ENCODE measurements around the gene BAIAP3.

The BAIAP3 gene

DNA sequence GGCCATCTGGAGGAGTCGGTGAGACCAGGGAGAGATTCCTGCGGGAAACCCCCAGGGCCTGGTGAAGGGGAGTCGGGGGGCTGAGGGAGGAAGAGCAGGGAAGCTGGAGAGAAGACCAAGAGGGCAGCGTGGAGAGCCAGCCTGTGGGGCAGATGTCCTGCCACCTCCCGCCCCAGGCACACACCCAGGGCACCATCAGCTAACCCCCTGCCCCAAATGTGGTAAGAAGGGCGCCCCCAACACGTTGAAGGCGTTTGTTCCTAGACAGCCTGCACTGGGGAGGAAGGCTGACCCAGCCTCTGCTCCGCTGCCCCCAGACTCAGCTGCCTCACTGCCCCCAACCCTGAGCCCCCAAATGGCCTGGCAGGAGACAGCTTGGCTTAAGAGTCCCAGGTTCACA lies 1.3 kb downstream of the BAIAP3 start:
- no peak for DNase-seq (ENCODE audit: low read depth)

DNA sequence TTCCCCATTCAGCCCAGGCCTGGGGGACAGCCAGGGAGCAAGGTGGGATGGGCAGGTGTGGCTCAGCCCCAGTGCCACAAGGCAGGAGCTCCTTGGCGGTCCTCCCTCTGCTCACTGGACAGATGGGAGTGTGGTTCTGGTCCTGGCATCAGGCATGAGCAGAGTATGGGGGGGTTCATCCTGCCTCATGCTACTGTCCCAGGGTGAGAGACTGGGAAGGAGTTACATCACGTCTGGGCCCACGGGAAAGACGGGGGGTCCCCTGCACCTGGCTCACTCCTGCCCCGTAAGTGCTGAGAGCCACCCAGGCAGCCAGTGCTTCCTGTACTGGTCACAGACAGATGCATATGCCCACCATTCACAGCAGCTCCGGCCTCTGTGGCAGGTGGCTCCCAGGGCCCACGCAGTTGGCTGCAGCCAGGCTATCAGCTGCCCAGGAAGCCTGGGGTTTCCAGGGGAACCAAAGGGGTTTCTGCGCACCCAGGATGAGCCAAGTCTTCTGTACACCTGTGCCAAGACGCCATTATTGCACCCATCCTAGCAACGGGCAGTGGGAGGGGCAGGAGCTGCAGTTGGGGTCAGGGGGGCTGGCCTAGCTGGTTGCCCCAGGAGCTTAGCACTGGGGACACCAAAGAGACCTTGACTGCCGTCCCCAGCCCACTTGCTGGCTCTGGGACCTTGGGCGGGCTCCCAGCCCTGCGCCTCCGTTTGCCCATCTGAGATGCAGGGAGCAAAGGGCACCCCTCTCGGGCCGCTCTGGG lies 1.9 kb downstream of the BAIAP3 start:
- no peak for DNase-seq (ENCODE audit: low read depth)

DNA sequence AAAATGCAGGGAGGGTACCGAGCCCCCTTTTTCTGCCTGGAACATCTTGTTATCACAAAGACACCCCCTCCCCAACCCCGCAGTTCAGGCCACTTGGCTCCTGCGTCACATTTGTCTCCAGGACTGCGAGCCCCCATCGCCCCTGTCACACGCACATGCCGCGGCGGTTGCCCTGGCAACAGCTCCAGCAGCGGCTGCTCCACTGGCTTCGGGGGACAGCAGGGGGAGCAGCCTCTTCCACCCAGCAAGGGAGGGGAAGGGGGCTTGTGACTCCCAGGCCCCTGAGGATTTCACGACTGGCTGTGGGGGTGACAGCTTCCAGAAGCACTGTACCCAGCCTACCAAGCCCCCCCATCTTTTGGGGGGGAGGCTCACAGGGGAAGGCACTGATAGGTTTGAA lies 2.6 kb downstream of the BAIAP3 start:
- DNase-seq (ENCODE audit: low read depth) = peak; percentile 13

DNA sequence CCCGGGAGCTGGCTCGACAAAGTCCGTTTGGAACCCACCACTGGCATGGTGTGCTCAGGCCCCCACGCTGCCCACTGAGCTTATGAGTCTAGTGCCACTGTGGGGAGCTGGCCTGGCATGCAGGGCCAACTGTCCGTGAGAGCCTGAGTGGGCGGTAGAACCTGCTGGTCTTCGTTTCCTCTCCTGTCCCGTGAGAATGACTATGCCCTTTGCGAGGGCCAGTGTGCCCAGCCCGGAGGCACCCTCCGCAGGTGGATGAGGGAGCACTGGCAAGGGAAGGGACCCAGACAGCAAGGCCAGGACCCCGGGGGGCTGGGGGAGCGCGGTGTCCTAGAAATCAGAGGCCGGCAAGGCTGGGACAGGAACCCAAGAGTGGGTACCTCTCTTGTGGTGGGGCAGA lies 3.2 kb downstream of the BAIAP3 start:
- no peak for DNase-seq (ENCODE audit: low read depth)

DNA sequence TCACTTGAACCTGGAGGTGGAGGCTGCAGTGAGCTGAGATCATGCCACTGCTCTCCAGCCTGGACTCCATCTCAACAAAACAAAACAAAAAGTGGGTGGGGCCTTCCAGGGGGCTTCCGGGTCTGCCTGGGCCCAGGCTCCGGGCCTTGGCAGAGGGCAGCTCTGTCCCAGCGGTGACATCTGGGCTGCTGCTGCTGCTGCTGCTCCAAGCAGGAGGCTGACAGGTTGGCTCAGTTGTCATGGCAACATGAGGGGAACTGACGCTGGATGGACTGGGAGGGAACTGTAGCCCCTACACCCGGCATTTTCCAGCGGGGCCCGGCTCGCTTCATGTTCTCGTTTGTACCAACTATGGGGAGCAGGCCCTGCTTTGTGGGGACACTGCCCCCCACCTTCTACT lies 4.0 kb downstream of the BAIAP3 start:
- DNase-seq (ENCODE audit: low read depth) = no peak

DNA sequence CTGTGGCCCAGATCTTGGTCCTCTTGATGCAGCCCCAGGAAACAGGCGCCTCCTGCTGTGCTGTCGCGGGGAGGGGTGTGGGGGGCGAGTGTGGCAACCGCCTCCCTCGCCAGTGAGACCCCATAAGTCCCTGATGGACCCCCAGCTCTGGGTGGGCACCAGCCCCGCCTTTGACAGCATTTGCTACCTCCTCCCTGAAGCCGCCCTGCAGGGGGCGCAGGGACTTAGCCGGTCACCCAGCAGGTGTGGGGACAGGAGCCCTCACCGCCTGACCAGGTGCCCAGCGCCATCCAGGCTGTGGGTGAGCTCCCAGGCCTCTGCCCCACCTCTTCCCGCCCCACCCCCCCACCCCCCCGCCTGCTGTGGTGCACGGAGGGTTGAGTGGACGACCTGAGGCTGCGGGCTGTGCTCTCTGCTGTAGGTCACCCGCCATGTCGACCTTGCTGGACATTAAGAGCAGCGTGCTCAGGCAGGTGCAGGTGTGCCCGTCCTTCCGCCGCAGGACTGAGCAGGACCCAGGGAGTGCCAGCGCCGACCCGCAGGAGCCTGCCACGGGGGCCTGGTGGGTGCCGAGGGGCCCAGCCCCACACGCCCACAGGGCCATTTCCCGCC lies 4.8 kb downstream of the BAIAP3 start:
- DNase-seq (ENCODE audit: low read depth) = peak; percentile 38

DNA sequence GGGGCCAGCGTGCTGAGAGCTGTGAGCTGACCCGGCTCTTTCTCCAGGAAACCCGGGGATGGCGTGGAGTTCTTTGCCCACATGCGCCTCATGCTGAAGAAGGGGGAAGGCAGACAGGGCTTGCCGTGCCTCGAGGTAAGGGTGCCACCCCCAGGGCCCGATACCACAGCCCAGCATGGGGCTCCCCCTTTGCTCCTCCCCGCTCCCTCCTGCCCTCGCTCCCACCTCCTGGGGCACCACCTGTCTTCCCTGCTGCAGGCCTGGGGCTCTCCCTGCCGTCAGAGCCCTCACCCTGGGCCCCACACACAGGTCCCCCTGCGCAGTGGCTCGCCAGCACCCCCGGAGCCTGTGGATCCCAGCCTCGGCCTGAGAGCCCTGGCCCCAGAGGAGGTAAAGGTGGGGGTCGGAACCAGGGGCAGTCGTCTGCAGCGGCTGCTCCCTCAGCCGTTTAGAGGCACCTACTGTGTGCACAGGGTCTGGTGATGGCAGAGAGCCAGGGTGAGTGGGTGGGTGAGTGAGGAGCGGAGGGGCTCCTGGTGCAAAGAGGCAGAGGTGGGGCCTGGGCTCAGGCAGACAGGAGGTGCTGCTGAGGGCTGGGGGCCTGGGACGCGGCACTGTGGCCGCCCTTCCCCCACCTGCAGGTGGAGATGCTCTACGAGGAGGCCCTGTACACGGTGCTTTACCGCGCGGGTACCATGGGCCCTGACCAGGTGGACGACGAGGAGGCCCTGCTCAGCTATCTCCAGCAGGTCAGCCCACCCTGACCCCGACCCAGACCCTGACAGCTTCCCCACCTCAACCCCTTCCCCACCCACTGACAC lies 5.6 kb downstream of the BAIAP3 start:
- DNase-seq (ENCODE audit: low read depth) = no peak

DNA sequence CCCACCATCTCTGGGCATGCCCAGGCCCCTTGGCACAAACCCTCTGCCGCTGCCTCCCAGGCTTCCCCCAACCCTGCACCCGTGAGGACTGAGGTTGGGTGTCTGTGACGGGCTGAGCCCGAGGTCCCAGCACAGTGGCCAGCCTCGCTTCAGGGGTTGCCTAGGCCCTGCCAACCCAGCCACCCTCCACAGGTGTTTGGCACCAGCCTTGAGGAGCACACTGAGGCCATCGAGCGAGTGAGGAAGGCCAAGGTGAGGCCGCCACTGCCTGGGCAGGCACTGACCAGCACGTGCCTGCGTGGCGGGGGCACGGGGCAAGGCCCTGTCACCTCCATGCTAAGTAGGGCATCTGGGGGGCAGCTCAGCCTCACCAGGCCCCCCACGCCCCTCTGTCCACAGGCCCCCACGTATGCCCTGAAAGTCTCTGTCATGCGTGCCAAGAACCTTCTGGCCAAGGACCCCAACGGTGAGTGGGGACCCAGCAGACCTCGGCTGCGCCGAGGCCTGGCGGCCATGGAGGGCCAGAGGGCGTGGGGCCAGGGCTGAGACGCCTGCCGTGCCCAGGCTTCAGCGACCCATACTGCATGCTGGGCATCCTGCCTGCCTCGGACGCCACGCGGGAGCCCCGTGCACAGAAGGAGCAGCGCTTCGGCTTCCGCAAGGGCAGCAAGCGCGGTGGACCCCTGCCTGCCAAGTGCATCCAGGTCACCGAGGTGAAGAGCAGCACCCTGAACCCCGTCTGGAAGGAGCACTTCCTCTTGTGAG lies 7.5 kb downstream of the BAIAP3 start:
- DNase-seq (ENCODE audit: low read depth) = no peak

DNA sequence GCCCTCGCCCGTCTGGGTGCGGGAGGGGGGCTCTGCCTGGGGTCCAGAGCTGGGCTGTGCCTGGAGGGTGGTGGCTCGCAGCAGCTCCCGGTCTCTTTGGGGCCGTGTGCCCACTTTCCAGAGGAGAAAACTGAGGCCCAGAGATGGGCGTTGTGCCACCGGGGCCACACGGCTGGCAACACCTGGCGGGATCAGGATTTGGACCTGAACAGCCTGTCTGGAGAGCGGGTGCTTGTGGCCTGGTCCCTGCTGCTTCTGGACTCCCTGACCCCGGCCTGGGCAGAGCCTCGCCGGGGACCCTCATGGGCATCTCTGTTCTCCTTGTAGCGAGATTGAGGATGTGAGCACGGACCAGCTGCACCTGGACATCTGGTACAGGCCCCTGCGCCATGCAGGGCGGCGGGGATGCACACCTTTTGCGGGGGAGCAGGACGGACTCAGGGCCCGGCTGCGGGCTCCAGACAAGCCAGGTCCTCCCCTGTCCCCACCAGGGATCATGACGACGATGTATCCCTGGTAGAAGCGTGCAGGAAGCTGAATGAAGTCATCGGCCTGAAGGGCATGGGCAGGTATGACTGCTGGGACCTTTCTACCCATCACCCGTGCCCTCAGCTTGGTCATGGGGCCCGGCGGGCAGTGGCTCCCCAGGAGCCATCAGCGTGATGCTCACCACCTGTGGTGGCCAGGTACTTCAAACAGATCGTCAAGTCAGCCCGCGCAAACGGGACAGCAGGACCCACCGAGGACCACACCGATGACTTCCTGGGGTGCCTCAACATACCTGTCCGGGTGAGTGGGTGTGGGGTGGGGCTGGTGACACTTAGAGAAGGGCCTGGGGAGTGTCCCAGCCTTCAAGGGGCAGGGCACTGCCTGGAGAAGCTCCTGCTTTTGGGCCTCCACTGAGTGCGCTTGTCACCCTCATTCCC lies 8.3 kb downstream of the BAIAP3 start:
- DNase-seq (ENCODE audit: low read depth) = no peak

DNA sequence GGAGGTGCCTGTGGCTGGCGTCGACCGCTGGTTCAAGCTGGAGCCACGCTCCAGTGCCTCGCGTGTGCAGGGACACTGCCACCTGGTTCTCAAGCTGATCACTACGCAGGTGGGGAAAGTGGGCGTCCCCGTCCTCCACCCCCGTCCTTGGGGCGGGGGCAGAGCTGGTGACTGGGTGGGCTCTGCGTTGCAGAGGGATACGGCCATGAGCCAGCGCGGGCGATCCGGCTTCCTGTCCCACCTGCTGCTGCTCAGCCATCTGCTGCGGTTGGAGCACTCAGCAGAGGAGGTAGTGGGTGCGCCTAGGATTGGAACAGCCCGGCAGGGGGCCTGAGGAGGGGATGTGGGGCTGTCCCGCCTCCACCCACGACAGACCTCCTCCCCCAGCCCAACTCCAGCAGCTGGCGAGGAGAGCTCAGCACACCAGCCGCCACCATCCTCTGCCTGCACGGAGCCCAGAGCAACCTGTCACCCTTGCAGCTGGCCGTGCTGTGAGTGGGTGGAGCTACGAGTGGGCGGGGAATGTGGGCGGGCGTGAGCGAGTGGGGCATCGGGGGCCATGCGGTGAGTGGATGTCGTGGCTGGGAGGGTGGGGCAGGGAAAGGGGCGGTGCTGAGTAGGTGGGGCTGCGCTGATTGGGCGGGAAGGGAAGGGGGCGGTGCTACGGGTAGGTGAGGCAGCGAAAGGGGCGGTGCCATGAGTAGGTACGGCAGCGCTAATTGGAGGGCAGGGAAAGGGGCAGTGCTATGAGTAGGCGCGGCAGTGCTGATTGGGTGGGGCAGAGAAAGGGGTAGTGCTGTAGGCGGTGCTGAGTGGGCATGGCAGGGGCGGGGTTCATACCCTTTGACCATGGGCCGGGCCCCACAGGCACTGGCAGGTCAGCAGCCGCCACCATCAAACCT lies 9.3 kb downstream of the BAIAP3 start:
- DNase-seq (ENCODE audit: low read depth) = peak; percentile 91

DNA sequence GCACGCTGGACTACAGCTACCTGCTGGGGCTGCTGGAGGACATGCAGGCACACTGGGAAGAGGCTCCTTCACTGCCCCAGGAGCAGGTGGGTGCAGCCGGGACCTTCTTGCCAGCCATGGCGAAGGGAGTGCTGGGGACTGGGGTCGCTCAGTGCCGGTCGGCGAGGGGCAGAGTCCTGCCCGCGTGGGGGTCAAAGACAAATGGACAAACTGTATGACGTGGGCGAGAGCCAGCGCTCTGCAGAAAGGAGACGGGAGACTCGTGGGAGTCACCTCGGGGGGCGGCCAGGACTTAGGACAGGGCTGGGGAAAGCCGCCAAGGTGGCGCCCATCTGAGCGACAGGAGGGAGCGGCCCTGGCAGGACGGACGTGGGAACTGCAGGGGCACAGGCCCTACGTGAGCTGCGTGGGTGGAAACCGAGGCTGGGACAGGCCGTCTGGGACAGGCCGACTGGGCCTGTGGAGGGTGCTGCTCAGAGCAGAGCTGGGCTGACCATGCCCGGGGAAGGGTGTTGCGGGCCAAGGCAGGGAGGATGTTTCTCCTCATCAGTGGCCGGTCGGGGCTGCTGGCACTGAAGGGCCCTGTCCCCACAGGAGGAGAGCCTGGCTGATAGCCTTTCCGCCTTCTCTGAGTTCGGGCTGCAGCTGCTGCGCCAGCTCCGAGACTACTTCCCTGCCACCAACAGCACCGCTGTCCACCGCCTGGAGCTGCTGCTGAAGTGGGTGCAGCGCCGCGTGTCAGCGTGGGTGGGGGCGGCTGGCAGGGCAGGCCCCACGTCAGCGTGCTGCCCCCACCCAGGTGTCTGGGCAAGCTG lies 10.2 kb downstream of the BAIAP3 start:
- no peak for DNase-seq (ENCODE audit: low read depth)

DNA sequence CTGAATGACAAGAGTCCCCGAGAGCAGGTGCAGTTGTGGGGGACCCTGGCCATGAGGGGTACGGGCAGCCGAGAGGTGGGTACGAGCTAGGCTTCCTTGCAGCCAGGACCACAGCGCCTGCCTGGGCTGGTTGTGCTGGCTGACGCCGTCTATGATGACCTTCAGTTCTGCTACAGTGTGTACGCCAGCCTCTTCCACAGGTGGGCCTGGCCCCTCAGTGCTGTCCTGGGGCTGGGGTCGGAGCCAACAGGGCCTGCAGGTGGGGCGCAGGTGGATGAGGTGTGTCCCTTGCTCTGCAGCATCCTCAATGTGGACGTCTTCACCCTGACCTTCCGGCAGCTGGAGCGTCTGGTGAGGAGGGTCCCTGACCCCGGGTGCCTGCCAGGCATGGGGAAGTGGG lies 11.1 kb downstream of the BAIAP3 start:
- no peak for DNase-seq (ENCODE audit: low read depth)

DNA sequence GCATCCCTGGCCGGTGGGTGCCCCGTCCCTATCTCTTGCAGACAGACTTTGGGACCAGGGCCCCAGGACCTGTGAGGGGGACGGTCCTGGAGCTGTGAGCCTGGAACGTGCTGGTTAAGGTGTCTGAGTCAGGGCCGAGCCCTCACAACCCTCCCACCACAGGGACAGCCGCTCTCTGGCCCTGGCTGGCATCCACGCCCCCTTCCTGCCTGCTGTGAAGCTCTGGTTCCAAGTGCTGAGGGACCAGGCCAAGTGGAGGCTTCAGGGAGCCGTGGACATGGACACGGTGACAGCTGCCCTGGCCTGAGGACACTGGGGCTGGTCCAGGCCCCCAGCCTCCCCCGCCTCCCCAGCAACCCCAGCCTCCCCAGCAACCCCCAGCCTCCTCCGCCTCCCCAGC lies 11.6 kb downstream of the BAIAP3 start:
- DNase-seq (ENCODE audit: low read depth) = no peak

DNA sequence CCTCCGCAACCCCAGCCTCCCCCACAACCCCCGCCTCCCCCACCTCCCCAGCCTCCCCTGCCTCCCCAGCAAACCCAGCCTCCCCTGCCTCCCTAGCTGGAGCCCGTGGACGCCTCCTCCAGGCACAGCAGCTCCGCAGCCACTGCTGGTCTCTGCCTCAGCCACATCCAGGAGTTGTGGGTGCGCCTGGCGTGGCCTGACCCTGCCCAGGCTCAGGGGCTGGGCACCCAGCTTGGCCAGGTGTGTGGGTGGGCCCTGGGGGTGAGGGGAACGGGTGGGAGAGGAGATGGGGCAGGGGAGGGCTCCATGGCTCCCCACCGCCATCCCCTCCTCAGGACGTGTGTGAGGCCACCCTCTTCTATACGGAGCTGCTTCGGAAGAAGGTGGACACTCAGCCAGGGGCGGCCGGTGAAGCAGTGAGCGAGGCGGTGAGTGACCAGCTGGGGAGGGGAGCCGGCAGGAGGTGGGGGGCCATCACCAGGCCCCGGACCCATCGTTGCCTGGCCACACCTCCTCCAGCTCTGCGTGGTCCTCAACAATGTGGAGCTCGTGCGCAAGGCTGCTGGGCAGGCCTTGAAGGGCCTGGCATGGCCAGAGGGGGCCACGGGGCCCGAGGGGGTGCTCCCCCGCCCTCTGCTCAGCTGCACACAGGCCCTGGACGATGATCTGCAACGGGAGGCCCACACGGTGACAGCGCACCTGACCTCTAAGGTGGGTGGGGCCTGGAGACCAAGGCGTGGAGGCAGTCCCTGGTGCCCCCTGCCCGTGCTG lies 12.4 kb downstream of the BAIAP3 start:
- DNase-seq (ENCODE audit: low read depth) = no peak

DNA sequence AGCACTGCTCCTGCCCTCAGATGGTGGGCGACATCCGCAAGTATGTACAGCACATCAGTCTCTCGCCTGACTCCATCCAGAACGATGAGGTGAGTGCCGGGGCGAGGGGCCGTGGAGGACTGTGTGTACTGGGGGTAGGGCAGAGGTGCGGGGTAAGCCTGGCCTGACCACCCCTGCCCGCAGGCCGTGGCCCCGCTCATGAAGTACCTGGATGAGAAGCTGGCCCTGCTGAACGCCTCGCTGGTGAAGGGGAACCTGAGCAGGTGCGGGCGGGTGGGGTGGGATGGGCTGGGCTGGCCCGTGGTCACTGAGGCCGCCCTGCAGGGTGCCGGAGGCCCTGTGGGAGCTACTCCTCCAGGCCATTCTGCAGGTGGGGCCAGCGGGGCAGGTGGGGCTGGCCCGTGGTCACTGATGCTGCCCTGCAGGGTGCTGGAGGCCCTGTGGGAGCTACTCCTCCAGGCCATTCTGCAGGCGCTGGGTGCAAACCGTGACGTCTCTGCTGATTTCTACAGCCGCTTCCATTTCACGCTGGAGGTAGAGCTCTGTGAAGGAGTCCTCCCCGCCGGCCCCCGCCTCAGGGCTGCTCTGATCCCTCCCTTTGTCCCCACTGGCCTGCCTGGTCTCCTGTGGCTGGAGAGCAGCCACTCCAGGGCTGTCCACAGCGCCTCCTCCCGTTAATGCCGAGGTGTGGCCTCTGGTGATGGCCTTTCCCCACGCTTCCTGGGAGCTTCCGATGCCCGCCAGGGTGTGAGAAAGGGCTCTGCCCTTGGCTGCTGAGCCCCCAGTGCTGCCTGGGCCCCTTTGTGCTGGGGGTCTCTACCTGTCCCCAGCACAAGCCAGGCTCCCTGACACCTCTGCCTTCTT lies 13.2 kb downstream of the BAIAP3 start:
- DNase-seq (ENCODE audit: low read depth) = no peak

DNA sequence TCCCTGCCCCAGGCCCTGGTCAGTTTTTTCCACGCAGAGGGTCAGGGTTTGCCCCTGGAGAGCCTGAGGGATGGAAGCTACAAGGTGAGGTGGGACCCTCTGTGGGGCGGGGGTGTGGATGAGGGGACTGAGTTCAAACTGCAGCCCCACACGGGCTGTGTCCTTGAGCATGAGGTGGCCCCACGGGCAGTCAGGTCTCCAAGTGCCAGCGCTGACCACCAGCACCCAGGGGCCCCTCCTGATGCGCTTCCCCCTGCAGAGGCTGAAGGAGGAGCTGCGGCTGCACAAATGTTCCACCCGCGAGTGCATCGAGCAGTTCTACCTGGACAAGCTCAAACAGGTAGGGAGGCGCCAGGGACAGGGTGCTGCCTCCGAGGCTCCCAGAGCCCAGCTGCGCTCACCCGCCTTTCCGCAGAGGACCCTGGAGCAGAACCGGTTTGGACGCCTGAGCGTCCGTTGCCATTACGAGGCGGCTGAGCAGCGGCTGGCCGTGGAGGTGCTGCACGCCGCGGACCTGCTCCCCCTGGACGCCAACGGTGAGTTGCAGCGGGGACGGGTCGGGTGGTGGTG lies 13.9 kb downstream of the BAIAP3 start:
- no peak for DNase-seq (ENCODE audit: low read depth)

DNA sequence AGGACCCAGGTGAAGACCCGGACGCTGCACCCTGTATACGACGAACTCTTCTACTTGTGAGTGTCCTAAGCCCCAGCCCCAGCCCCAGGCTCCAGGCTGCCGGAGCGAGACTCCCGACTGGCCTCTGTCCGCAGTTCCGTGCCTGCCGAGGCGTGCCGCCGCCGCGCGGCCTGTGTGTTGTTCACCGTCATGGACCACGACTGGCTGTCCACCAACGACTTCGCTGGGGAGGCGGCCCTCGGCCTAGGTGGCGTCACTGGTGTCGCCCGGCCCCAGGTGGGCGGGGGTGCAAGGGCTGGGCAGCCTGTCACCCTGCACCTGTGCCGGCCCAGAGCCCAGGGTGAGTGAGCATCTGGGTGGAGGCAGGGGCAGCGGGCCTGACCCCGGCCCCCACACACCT lies 14.5 kb downstream of the BAIAP3 start:
- no peak for DNase-seq (ENCODE audit: low read depth)

All from ELR (cell line).